Measurements from ENCODE around the gene AMBRA1.
"Not testable (repeated sequence)": the region's sequence is repeated elsewhere in the genome, so short reads cannot be mapped to it uniquely, and the experiment has no call there.

AMBRA1 gene

GRCh38 chr11:46381819-46382645, 211.8 kb downstream of the AMBRA1 start:
- no peak for DNase-seq (ENCODE audit: low spot score)

- no peak for DNase-seq (ENCODE audit: low spot score)
Measured at GRCh38 chr11:46381048-46381818, 212.6 kb downstream of the AMBRA1 start, which contains the start of gene MDK. Gene MDK, plus strand, starts transcription at chr11:46381669. Its CDS starts 389 bp downstream, at chr11:46382058.

DNA sequence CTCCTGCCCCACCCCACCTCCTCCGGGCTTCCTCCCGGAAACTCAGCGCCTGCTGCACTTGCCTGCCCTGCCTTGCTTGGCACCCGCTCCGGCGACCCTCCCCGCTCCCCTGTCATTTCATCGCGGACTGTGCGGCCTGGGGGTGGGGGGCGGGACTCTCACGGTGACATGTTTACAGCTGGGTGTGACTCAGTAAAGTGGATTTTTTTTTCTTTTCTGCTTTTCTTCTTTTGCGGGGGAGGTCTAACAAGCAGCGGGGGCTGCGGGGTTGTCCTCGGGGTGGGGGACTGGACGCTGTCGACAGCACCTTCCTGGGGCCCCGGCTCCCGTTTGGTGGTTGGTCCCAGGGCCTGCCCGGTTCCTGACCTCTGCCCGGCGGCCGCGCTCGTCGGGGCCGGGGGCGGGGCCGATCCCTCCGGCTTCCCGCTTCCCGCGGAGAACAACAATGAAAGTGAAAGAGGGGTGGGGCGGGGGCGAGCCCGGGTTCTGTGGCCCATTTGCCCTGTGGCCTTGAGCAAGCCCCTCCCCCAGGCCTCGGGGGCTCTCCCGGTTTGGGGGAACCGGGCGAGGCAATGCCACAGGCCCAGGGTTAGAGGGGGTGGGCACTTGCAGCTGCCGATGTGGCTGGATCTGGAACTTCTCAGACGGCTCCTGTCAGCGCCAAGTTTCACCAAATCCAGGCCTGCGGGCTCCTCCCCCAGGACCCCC, 213.3 kb downstream of the AMBRA1 start:
- no peak for DNase-seq (ENCODE audit: low spot score)

DNA sequence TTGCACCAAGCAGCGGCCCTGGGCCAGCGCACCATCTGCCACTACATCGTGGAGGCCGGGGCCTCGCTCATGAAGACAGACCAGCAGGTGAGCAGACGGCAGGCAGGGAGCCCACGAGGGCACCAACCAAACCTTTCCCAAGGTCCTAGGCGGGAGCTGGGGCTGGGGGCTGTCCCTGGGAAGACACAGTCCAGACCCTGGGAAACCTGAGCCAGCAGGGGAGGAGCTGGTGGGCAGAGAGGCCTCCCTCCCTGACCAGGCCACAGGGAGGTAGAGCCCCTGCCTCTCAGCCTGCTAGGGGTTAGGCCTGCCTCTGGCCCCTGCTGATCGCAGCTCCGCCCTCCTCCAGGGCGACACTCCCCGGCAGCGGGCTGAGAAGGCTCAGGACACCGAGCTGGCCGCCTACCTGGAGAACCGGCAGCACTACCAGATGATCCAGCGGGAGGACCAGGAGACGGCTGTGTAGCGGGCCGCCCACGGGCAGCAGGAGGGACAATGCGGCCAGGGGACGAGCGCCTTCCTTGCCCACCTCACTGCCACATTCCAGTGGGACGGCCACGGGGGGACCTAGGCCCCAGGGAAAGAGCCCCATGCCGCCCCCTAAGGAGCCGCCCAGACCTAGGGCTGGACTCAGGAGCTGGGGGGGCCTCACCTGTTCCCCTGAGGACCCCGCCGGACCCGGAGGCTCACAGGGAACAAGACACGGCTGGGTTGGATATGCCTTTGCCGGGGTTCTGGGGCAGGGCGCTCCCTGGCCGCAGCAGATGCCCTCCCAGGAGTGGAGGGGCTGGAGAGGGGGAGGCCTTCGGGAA, 214.1 kb downstream of the AMBRA1 start:
- not testable (repeated sequence) for DNase-seq (ENCODE audit: low spot score)

GRCh38 chr11:46378811-46379481, 214.9 kb downstream of the AMBRA1 start:
- no peak for DNase-seq (ENCODE audit: low spot score)

GRCh38 chr11:46378296-46378695, 215.5 kb downstream of the AMBRA1 start:
- no peak for DNase-seq (ENCODE audit: low spot score)

DNA sequence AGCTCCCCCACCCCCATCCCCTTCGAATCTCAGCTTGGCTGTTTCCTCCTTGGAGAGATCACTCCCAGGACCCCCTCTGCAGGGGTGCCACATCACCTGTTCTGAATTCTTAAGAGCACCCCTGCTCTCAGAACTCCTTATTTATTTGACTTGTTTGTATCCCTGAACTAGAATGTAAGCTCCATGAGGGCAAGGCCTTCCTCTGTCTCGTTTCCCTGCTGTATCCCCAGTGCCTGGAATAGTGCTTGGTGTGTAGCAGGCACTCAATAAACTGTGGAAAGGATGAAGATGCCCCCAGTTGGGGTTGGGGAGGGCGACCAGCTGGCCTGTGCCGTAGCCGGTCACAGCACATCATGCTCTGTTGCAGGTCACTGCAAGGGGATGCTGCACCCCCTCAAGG, 216.0 kb downstream of the AMBRA1 start:
- DNase-seq (ENCODE audit: low spot score), result no peak

- no peak for DNase-seq (ENCODE audit: low spot score)
Measured at GRCh38 chr11:46377290-46377689, 216.5 kb downstream of the AMBRA1 start.

GRCh38 chr11:46376258-46377050, 217.4 kb downstream of the AMBRA1 start:
- DNase-seq (ENCODE audit: low spot score), result no peak

- no peak for DNase-seq (ENCODE audit: low spot score)
Measured at GRCh38 chr11:46375392-46376101, 218.3 kb downstream of the AMBRA1 start.

GRCh38 chr11:46374815-46375214, 219.0 kb downstream of the AMBRA1 start:
- DNase-seq (ENCODE audit: low spot score), result no peak

DNA sequence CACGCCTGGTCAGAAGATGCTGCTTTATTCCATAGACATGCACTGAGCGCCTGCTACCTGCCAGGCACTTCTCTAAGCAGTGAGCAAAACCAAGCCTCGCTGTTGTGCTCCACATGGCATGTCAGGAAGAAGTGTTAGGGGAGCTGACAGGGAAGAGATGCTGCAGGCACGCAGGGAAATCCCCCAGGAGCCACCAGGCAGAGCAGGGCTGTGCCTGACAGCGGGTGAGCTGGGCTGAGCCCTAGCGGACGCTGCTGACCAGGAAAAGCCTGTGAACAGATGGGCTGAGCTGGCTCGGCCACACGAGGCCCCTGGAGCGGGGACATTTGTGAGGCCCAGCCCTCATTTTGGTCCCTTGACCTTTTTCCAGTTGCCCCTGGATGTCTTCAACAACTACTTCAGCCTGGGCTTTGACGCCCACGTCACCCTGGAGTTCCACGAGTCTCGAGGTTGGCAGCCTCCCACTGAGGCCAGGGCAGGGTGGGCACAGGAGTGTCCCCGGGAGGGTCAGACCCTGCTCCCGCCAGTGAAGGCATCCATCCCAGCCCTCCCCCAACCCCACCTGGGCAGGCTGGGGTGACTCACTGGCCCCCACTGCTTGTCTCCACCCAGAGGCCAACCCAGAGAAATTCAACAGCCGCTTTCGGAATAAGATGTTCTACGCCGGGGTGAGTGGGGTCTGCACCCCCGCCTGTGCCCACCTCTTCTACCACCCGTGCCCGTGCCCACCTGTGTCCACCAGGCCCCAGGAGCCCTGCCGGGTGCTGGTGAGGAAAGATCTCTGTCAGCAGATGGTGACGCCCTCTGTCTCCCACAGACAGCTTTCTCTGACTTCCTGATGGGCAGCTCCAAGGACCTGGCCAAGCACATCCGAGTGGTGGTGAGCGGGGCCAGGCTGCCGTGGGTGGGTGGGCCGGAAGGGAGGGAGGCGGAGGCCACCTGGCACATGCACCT, 219.8 kb downstream of the AMBRA1 start:
- DNase-seq (ENCODE audit: low spot score), result no peak

- DNase-seq (ENCODE audit: low spot score), result not testable (repeated sequence)
Measured at GRCh38 chr11:46372501-46372900, 221.3 kb downstream of the AMBRA1 start.

DNA sequence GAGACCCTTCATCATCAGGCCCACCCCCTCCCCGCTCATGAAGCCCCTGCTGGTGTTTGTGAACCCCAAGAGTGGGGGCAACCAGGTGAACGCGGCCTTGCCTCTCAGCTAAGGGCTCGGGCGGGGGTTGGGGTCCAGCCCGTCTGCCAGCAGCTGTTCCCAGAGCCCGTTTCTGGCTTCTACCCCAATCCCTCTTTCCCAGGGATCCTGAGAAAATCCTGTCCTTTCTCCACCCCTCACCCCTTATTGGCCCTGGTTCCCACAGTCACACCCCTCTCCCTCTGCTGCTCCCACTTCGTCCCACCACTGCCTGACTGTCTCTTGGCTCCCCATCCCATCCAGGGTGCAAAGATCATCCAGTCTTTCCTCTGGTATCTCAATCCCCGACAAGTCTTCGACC, 221.7 kb downstream of the AMBRA1 start:
- DNase-seq (ENCODE audit: low spot score), result no peak

- not testable (repeated sequence) for DNase-seq (ENCODE audit: low spot score)
Measured at GRCh38 chr11:46371262-46371661, 222.6 kb downstream of the AMBRA1 start.

DNA sequence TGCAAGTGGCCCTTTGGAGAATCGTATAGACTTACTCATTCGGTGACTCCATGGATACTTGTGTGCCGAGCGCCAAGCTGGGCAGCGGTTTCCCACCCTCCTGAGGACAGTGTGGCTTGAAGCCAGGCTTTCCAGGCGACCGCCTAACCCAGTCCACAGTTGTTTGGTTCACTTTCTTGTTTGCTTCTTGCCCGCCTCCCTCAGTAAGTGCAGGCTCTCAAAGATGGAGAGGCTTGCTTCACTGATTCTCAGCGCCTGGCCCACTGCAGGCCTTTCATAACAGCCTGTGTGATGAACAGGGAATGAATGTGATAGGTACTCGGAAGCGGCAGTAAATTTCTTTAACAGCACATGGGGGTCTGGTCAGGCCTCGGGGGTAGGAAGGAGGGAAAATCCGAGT, 223.6 kb downstream of the AMBRA1 start:
- no peak for DNase-seq (ENCODE audit: low spot score)

GRCh38 chr11:46369458-46370152, 224.2 kb downstream of the AMBRA1 start:
- peak; percentile 56 for DNase-seq (ENCODE audit: low spot score)

DNA sequence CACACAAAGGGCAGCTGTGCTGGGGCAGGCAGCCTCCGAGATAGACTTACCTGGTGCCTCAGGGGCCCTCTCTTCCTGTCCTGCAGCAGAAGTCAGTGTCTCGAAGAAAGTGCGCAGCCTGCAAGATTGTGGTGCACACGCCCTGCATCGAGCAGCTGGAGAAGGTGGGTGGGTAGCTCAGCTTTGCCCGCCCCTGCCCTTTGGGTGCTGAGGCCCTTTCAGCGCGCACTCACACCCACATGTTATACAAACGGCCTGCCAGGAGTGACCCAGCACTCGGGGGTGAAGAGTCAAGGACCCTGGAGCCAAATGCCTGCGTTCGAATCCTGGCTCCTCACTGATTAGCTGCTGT, 225.9 kb downstream of the AMBRA1 start:
- DNase-seq (ENCODE audit: low spot score), result no peak

All from hematopoietic multipotent progenitor cell treated with erythropoietin and hydrocortisone succinate and interleukin-3 and kit ligand, for 17 days (in vitro differentiated cells).